ENCODE measurements around the gene DMAC2. TPM values are rescaled to one million over a fixed set of nuclear protein-coding genes. Genes with fewer than 3 reads are reported as not detected.
A peak's percentile ranks its signal among the peaks of the same experiment; 100 is the strongest.

DMAC2 gene
- total RNA-seq, 5 donors from 2014 or later (not counting 1 experiment from before 2014, with no cell fraction given) = 19.5 to 33.9 (median 24.7) TPM

- Histone ChIP-seq H3K9me3 (no peaks in the 10 kb centered on the region), H3K4me3 (ENCODE audit: control insufficient read depth in 1 of 2, extremely low read depth in 1 of 2, low read length in 1 of 2) (peak overlapping the region; percentile 81 to 97), H3K27me3 (replicated peaks in 1 of 2; ENCODE audit: control insufficient read depth in 2 of 2, extremely low read depth in 1 of 2, insufficient read depth in 2 of 2, low read length in 1 of 2) (no peaks in the 10 kb centered on the region), H3K36me3 (ENCODE audit: control insufficient read depth in 2 of 2, extremely low read depth in 1 of 2, insufficient read depth in 1 of 2, low read length in 1 of 2) (peaks cover 6 to 9% of the 10 kb centered on the region in 2 donors), H3K4me1 (ENCODE audit: control insufficient read depth in 1 of 2, extremely low read depth in 1 of 2, insufficient read depth in 2 of 2, low read length in 2 of 2) (peaks cover 19 to 41% of the 10 kb centered on the region in 2 experiments), H3K27ac (ENCODE audit: low read length) (no peak overlapping the region)
- Mint-ChIP-seq H3K27me3 (no peaks in the 10 kb centered on the region), H3K9me3 (no peaks in the 10 kb centered on the region), H3K4me3 (peak overlapping the region; percentile 97 to 99 (median 98)), H3K36me3 (peaks cover 8% of the 10 kb centered on the region), H3K4me1 (peaks cover 43 to 58% (median 55%) of the 10 kb centered on the region in 3 donors), H3K27ac (peak overlapping the region; percentile 100)
- CTCF ChIA-PET = interaction anchor here (0.7 kb wide), 2 partner anchors 41 to 594 kb away, joined by 3 to 12 read pairs; partner anchors contain the start of gene DMAC2 (in 1 of the 2)
- no peak for ATAC-seq (replicated peaks in 1 of 4)
- POLR2A ChIA-PET = no interaction called here
- 67% methylated on average over 1 of the region's 3 CpGs for WGBS (ENCODE audit: insufficient coverage)
- no peak for DNase-seq
These were observed 41.1 kb downstream of the DMAC2 start for GRCh38 chr19:41398598-41398997.

GRCh38 chr19:41398050-41398418 lies 41.7 kb downstream of the DMAC2 start:
- Histone ChIP-seq H3K27ac (ENCODE audit: low read length) (peak overlapping the region; percentile 98), H3K4me1 (ENCODE audit: control insufficient read depth in 1 of 2, extremely low read depth in 1 of 2, insufficient read depth in 2 of 2, low read length in 2 of 2) (peaks cover 19 to 38% of the 10 kb centered on the region in 2 experiments), H3K36me3 (ENCODE audit: control insufficient read depth in 2 of 2, extremely low read depth in 1 of 2, insufficient read depth in 1 of 2, low read length in 1 of 2) (peaks cover 2 to 3% of the 10 kb centered on the region in 2 donors), H3K4me3 (ENCODE audit: control insufficient read depth in 1 of 2, extremely low read depth in 1 of 2, low read length in 1 of 2) (peak overlapping the region; percentile 81 to 97), H3K27me3 (replicated peaks in 1 of 2; ENCODE audit: control insufficient read depth in 2 of 2, extremely low read depth in 1 of 2, insufficient read depth in 2 of 2, low read length in 1 of 2) (no peaks in the 10 kb centered on the region), H3K9me3 (no peaks in the 10 kb centered on the region)
- Mint-ChIP-seq H3K27ac (peak overlapping the region; percentile 100), H3K27me3 (no peaks in the 10 kb centered on the region), H3K36me3 (peaks cover 8% of the 10 kb centered on the region), H3K4me1 (peaks cover 41 to 57% (median 51%) of the 10 kb centered on the region in 3 donors), H3K9me3 (no peaks in the 10 kb centered on the region), H3K4me3 (peak overlapping the region; percentile 97 to 99 (median 98))
- no peak for ATAC-seq (replicated peaks in 1 of 4)
- DNase-seq = no peak
- ChIA-PET CTCF (interaction anchor here in 1 of 2 donors (0.7 kb wide), 1 partner anchor 593 kb away, joined by 3 read pairs; no protein-coding TSS in a partner anchor), POLR2A (no interaction called here)
- WGBS (ENCODE audit: insufficient coverage) = 0% methylated on average over 1 of the region's 5 CpGs

GRCh38 chr19:41397086-41398049 lies 42.3 kb downstream of the DMAC2 start, which contains the start of the genes BCKDHA and EXOSC5:
BCKDHA (plus strand) TSS chr19:41397818; CDS start chr19:41397828, 10 bp downstream.
EXOSC5 (minus strand) TSS chr19:41397359; CDS start chr19:41397328, 31 bp downstream.
- H3K4me3 Mint-ChIP-seq = peak within 1 kb of the TSS; percentile 97 to 99 (median 98)

GRCh38 chr19:41395355-41395754 lies 44.4 kb downstream of the DMAC2 start:
- DNase-seq (no peak), ATAC-seq (replicated peaks in 1 of 4) (no peak)
- Mint-ChIP-seq H3K27ac (no peak overlapping the region), H3K4me3 (peak overlapping the region; percentile 66 to 99 (median 98)), H3K36me3 (peaks cover 11% of the 10 kb centered on the region), H3K27me3 (no peaks in the 10 kb centered on the region), H3K9me3 (no peaks in the 10 kb centered on the region), H3K4me1 (peaks cover 38 to 46% (median 41%) of the 10 kb centered on the region in 3 donors)
- ChIA-PET POLR2A (no interaction called here), CTCF (interaction anchor here in 1 of 2 donors (0.7 kb wide), 1 partner anchor 44 kb away, joined by 3 read pairs; the partner anchor contains the start of gene DMAC2)
- Histone ChIP-seq H3K36me3 (ENCODE audit: control insufficient read depth in 2 of 2, extremely low read depth in 1 of 2, insufficient read depth in 1 of 2, low read length in 1 of 2) (peaks cover 12 to 16% of the 10 kb centered on the region in 2 donors), H3K9me3 (no peaks in the 10 kb centered on the region), H3K27ac (ENCODE audit: low read length) (no peak overlapping the region), H3K4me1 (ENCODE audit: control insufficient read depth in 1 of 2, extremely low read depth in 1 of 2, insufficient read depth in 2 of 2, low read length in 2 of 2) (peaks cover 19 to 38% of the 10 kb centered on the region in 2 experiments), H3K27me3 (replicated peaks in 1 of 2; ENCODE audit: control insufficient read depth in 2 of 2, extremely low read depth in 1 of 2, insufficient read depth in 2 of 2, low read length in 1 of 2) (no peaks in the 10 kb centered on the region), H3K4me3 (ENCODE audit: control insufficient read depth in 1 of 2, extremely low read depth in 1 of 2, low read length in 1 of 2) (no peak overlapping the region)
- 86% methylated on average over 6 of the region's 6 CpGs for WGBS (ENCODE audit: insufficient coverage)

More at GRCh38 chr19:41397086-41398049, 42.3 kb downstream of the DMAC2 start, which contains the start of the genes BCKDHA and EXOSC5:
- ATAC-seq (replicated peaks in 1 of 4) (peak; percentile 98 to 99 (median 99)), DNase-seq (peak; percentile 97 to 100 (median 99))
- Histone ChIP-seq H3K27ac (ENCODE audit: low read length) (peak within 1 kb of the TSS; percentile 98), H3K9me3 (no peaks in the 10 kb centered on the region), H3K36me3 (ENCODE audit: control insufficient read depth in 2 of 2, extremely low read depth in 1 of 2, insufficient read depth in 1 of 2, low read length in 1 of 2) (no peaks in the 10 kb centered on the region), H3K4me3 (ENCODE audit: control insufficient read depth in 1 of 2, extremely low read depth in 1 of 2, low read length in 1 of 2) (peak within 1 kb of the TSS; percentile 81 to 97), H3K27me3 (replicated peaks in 1 of 2; ENCODE audit: control insufficient read depth in 2 of 2, extremely low read depth in 1 of 2, insufficient read depth in 2 of 2, low read length in 1 of 2) (no peaks in the 10 kb centered on the region), H3K4me1 (ENCODE audit: control insufficient read depth in 1 of 2, extremely low read depth in 1 of 2, insufficient read depth in 2 of 2, low read length in 2 of 2) (peaks cover 19 to 38% of the 10 kb centered on the region in 2 experiments)
- Mint-ChIP-seq H3K27me3 (no peaks in the 10 kb centered on the region), H3K27ac (peak within 1 kb of the TSS; percentile 100), H3K4me1 (peaks cover 41 to 54% (median 48%) of the 10 kb centered on the region in 3 donors), H3K9me3 (no peaks in the 10 kb centered on the region), H3K36me3 (peaks cover 8% of the 10 kb centered on the region)
- ChIA-PET POLR2A (no interaction called here), CTCF (interaction anchor here in 1 of 2 donors (0.7 kb wide), 1 partner anchor 592 kb away, joined by 3 read pairs; no protein-coding TSS in a partner anchor)
- WGBS (ENCODE audit: insufficient coverage) = under 1% methylated on average over 38 of the region's 50 CpGs

GRCh38 chr19:41392775-41393174 lies 46.9 kb downstream of the DMAC2 start:
- ChIA-PET CTCF (no interaction called here), POLR2A (no interaction called here)

GRCh38 chr19:41391618-41392017 lies 48.1 kb downstream of the DMAC2 start:
- ChIA-PET CTCF (no interaction called here), POLR2A (no interaction called here)
- ATAC-seq (replicated peaks in 1 of 4) = no peak
- Mint-ChIP-seq H3K27ac (no peak overlapping the region), H3K36me3 (peaks cover 25% of the 10 kb centered on the region), H3K27me3 (no peaks in the 10 kb centered on the region), H3K4me1 (peaks cover 14 to 16% (median 16%) of the 10 kb centered on the region in 3 donors), H3K4me3 (no peak overlapping the region), H3K9me3 (no peaks in the 10 kb centered on the region)
- peaks cover 6 to 16% of the 10 kb centered on the region in 2 experiments for H3K4me1 ChIP-seq (ENCODE audit: control insufficient read depth in 1 of 2, extremely low read depth in 1 of 2, insufficient read depth in 2 of 2, low read length in 2 of 2)
- H3K36me3 ChIP-seq (ENCODE audit: control insufficient read depth in 2 of 2, extremely low read depth in 1 of 2, insufficient read depth in 1 of 2, low read length in 1 of 2) = peaks cover 17 to 38% of the 10 kb centered on the region in 2 donors
- no peak for DNase-seq
- no peaks in the 10 kb centered on the region for H3K9me3 ChIP-seq
- WGBS (ENCODE audit: insufficient coverage) = no CpG with 5 or more reads among the region's 11 CpGs
- H3K4me3 ChIP-seq (ENCODE audit: control insufficient read depth in 1 of 2, extremely low read depth in 1 of 2, low read length in 1 of 2) = no peak overlapping the region
- H3K27me3 ChIP-seq (replicated peaks in 1 of 2; ENCODE audit: control insufficient read depth in 2 of 2, extremely low read depth in 1 of 2, insufficient read depth in 2 of 2, low read length in 1 of 2) = no peaks in the 10 kb centered on the region
- no peak overlapping the region for H3K27ac ChIP-seq (ENCODE audit: low read length)

More at GRCh38 chr19:41392775-41393174, 46.9 kb downstream of the DMAC2 start:
- H3K27ac Mint-ChIP-seq = no peak overlapping the region
- no peaks in the 10 kb centered on the region for H3K27me3 Mint-ChIP-seq
- H3K36me3 Mint-ChIP-seq = peaks cover 25% of the 10 kb centered on the region
- no peaks in the 10 kb centered on the region for H3K9me3 ChIP-seq
- H3K4me3 ChIP-seq (ENCODE audit: control insufficient read depth in 1 of 2, extremely low read depth in 1 of 2, low read length in 1 of 2) = no peak overlapping the region
- WGBS (ENCODE audit: insufficient coverage) = 99% methylated on average over 8 of the region's 12 CpGs
- H3K4me3 Mint-ChIP-seq = no peak overlapping the region
- H3K4me1 Mint-ChIP-seq = peaks cover 19 to 25% (median 22%) of the 10 kb centered on the region in 3 donors
- peaks cover 10 to 23% of the 10 kb centered on the region in 2 experiments for H3K4me1 ChIP-seq (ENCODE audit: control insufficient read depth in 1 of 2, extremely low read depth in 1 of 2, insufficient read depth in 2 of 2, low read length in 2 of 2)
- DNase-seq = no peak
- no peak for ATAC-seq (replicated peaks in 1 of 4)
- H3K27me3 ChIP-seq (replicated peaks in 1 of 2; ENCODE audit: control insufficient read depth in 2 of 2, extremely low read depth in 1 of 2, insufficient read depth in 2 of 2, low read length in 1 of 2) = no peaks in the 10 kb centered on the region
- no peaks in the 10 kb centered on the region for H3K9me3 Mint-ChIP-seq
- H3K36me3 ChIP-seq (ENCODE audit: control insufficient read depth in 2 of 2, extremely low read depth in 1 of 2, insufficient read depth in 1 of 2, low read length in 1 of 2) = peaks cover 17 to 35% of the 10 kb centered on the region in 2 donors
- H3K27ac ChIP-seq (ENCODE audit: low read length) = no peak overlapping the region

All from T-cell (primary cell).